ENCODE data around the gene FAM240A.
A peak's percentile ranks its signal among the peaks of the same experiment; 100 is the strongest.

The FAM240A gene

DNA sequence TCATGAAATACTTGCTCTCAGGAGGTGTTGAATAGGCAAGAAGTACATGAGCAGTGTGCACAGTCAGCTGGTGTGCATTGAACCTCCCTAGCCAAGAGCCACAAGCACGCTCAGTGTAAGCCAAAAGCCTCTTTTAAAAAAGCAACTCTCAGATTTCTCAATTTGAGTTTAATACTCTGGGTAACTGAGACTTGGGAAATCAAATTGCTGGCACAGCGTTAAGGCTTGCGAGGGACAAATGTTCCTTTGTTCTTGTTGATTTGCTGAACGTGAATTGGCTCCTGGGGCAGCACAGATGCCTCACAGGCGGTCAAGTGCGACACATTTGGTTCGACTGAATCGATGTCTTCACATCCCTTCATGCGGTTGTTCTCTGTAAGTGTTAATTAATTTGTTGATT is at the start of gene FAM240A:
Gene FAM240A, plus strand, starts transcription at position 202 of the 400 bp plus-strand sequence. Its CDS starts 159 bp downstream, at position 361.
- Mint-ChIP-seq H3K9me3 (no peaks in the 10 kb centered on the region), H3K4me1 (peaks cover 15% of the 10 kb centered on the region), H3K4me3 (no peak within 1 kb of the TSS), H3K27ac (peak within 1 kb of the TSS; percentile 8 to 72 (median 59)), H3K27me3 (ENCODE audit: low read depth) (peaks cover 36% of the 10 kb centered on the region), H3K36me3 (ENCODE audit: low read depth) (no peaks in the 10 kb centered on the region)
- TF ChIP-seq, protein P1, sequence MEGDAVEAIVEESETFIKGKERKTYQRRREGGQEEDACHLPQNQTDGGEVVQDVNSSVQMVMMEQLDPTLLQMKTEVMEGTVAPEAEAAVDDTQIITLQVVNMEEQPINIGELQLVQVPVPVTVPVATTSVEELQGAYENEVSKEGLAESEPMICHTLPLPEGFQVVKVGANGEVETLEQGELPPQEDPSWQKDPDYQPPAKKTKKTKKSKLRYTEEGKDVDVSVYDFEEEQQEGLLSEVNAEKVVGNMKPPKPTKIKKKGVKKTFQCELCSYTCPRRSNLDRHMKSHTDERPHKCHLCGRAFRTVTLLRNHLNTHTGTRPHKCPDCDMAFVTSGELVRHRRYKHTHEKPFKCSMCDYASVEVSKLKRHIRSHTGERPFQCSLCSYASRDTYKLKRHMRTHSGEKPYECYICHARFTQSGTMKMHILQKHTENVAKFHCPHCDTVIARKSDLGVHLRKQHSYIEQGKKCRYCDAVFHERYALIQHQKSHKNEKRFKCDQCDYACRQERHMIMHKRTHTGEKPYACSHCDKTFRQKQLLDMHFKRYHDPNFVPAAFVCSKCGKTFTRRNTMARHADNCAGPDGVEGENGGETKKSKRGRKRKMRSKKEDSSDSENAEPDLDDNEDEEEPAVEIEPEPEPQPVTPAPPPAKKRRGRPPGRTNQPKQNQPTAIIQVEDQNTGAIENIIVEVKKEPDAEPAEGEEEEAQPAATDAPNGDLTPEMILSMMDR (IDR thresholded peaks at IDR 0.05; ENCODE audit: unreplicated experiment in 3 of 3) = no peak

DNA sequence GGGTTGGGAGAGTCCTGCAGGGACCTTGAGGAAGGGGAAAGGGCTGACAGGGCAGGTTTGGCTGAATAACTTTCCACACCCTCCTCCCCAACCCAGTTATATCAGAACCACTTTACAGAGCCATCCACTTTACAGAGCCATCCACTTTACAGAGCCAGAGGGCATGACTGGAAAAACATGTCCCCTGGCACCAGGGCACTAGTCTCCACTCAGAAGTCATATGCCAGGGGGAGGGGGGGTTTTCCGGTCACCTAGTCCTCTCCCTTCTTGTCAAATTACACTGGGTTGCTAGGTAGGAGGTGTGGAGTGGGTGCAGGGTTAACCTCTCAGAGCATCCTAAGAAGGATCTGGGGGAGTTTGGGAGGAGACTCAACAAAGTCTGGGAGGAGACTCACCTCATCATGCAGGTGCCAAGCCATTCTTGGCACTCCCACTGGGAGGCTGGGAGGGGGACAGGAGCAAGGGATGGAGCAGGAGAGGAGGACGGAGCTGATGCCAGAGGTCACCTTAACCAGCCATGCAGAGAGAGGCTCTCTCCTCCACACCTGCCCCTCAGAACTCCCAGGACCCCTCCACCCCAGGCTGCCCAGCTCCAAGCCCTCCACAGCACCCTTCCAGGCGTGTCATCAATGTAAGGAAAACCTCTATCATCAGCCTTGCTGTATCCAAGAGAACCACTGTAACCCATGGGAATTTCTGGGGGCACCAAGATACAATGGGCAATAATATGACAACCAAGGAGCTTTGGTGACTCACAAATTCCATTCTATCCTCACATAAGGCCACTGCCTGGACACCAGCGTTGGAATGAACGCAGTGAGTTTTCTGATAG is 47.9 kb upstream of the FAM240A start:
- Mint-ChIP-seq H3K4me3 (peak overlapping the region; percentile 81 to 89 (median 86)), H3K9me3 (peaks cover 4% of the 10 kb centered on the region), H3K27me3 (ENCODE audit: low read depth) (peaks cover 57% of the 10 kb centered on the region), H3K27ac (no peak overlapping the region), H3K4me1 (peaks cover 18% of the 10 kb centered on the region), H3K36me3 (ENCODE audit: low read depth) (no peaks in the 10 kb centered on the region)
- TF ChIP-seq, protein P1 (IDR thresholded peaks at IDR 0.05; ENCODE audit: unreplicated experiment in 3 of 3) = no peak

DNA sequence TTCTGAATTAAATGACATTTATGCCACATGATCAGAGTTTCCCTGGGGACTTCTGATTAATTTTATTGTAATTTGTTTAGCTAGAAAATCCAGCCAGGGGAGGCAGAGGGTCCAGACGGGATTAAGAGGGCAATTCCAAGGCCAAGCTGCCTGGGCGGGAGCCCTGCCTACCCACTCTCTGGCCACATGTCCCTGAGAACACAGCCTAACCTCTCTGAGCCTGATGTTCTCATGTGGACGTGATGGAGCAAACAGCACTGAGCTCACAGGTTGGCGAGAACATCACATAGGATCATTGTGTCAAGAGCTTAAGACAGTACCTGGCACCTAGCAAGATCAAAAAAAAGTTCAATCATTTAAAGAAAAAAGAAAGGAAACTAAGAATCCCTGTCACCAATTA is 47.2 kb upstream of the FAM240A start:
- Mint-ChIP-seq H3K27ac (peak overlapping the region in 1 of 3 experiments; percentile 49), H3K4me3 (peak overlapping the region; percentile 81 to 89 (median 86)), H3K36me3 (ENCODE audit: low read depth) (no peaks in the 10 kb centered on the region), H3K4me1 (peaks cover 15% of the 10 kb centered on the region), H3K27me3 (ENCODE audit: low read depth) (peaks cover 64% of the 10 kb centered on the region), H3K9me3 (peaks cover 9% of the 10 kb centered on the region)
- TF ChIP-seq, protein P1 (IDR thresholded peaks at IDR 0.05; ENCODE audit: unreplicated experiment in 3 of 3) = no peak

DNA sequence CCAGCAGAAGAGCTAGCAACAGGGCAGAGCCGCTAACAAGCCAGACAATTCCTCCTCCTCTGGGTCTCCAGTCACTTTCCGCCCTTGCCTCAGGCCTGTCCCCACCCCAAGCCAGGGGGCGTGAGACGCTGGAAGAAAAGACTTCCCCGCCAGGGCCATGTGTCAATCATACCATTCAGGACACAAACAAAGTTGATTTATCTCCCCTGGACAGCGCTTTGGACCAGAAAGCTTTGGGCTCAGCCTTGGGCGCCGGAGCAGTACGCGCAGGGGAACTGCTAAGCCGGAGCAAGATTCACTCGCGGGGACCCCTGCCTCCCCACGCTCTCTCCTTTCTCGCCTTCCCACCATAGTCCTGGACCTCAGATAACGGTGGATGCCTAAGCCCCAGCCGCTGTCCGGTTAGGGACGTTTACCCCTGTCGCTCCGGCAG is 46.7 kb upstream of the FAM240A start:
- peak overlapping the region in 1 of 3 experiments; percentile 49 for H3K27ac Mint-ChIP-seq
- H3K9me3 Mint-ChIP-seq = peaks cover 13% of the 10 kb centered on the region
- H3K27me3 Mint-ChIP-seq (ENCODE audit: low read depth) = peaks cover 66% of the 10 kb centered on the region
- no peaks in the 10 kb centered on the region for H3K36me3 Mint-ChIP-seq (ENCODE audit: low read depth)
- H3K4me3 Mint-ChIP-seq = peak overlapping the region; percentile 81 to 89 (median 86)
- TF ChIP-seq, protein P1 (IDR thresholded peaks at IDR 0.05; ENCODE audit: unreplicated experiment in 3 of 3) = no peak
- H3K4me1 Mint-ChIP-seq = peaks cover 15% of the 10 kb centered on the region

DNA sequence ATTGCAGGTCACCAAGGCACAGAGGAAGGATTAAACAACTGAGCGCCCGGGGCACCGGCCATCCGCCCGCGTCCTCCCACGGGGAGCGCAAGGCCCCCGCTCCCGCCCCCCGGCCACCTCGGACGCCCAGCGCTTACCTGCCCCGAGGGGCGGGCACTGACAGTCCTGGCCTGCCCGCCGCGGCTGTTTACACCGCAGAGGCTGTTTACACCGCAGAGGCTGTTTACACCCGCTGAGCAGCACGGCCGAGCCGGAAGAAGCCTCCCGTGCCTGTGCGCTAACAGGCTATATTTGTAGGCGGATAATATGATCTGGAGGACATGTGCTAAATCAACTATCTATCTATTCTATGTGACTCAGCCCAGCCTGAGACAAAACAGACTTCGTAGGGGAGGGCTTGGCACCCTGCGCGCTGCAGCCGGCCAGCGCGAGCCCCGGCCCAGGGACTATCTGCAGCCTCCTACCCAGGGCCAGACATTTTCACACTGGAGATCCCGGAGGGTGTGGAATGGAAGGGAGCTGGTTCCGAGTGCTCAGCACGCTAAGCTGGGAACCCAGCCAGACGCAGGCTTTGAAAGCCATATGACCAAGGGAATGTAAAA is 46.2 kb upstream of the FAM240A start, which contains the start of gene LRRC2:
Gene LRRC2, minus strand, starts transcription at position 263 of the 602 bp plus-strand sequence. CDS start 14,711 bp downstream, outside the sequence.
- Mint-ChIP-seq H3K36me3 (ENCODE audit: low read depth) (no peaks in the 10 kb centered on the region), H3K9me3 (peaks cover 13% of the 10 kb centered on the region), H3K27me3 (ENCODE audit: low read depth) (peaks cover 66% of the 10 kb centered on the region), H3K4me1 (peaks cover 15% of the 10 kb centered on the region), H3K27ac (peak within 1 kb of the TSS in 2 of 3 experiments; percentile 65 to 79), H3K4me3 (peak within 1 kb of the TSS; percentile 81 to 89 (median 86))
- TF ChIP-seq, protein P1 (IDR thresholded peaks at IDR 0.05; ENCODE audit: unreplicated experiment in 3 of 3) = no peak

Measured in nephron (organoid).